Globus pallidus (tissue), 1 donor: ENCODE measurements around the gene PALD1.
A peak's percentile ranks its signal among the peaks of the same experiment; 100 is the strongest.

Experiments used
- DNase-seq: peaks from one replicate; pipeline ENCODE4 v3.0.0-alpha.2; 2015; ENCODE audit warnings: low spot score

PALD1 gene

DNA sequence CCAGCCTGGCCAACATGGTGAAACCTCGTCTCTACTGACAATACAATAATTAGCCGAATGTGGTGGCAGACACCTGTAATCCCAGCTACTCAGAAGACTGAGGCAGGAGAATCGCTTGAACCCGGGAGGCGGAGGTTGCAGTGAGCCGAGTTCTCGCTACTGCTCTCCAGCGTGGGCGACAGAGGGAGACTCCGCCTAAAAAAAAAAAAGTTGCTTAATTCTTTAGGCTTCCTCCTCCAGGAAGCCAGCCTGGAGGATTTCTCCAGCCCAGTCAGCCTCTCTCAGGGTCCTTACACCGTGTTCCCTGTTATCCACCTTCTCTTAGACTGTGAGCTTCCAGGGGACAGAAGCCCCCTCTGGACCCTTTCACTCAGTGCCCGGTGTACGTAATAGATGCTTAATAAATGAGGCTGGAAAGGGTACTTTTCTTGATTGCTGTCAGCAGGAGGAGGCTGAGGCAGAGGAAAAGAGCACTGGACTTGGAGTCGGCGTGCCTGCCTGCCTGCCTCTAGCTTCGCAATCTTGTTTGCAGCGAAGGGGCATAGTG is 20.7 kb upstream of the PALD1 start:
- no peak for DNase-seq

GRCh38 chr10:70458329-70459060 is 20.1 kb upstream of the PALD1 start:
- no peak for DNase-seq

DNA sequence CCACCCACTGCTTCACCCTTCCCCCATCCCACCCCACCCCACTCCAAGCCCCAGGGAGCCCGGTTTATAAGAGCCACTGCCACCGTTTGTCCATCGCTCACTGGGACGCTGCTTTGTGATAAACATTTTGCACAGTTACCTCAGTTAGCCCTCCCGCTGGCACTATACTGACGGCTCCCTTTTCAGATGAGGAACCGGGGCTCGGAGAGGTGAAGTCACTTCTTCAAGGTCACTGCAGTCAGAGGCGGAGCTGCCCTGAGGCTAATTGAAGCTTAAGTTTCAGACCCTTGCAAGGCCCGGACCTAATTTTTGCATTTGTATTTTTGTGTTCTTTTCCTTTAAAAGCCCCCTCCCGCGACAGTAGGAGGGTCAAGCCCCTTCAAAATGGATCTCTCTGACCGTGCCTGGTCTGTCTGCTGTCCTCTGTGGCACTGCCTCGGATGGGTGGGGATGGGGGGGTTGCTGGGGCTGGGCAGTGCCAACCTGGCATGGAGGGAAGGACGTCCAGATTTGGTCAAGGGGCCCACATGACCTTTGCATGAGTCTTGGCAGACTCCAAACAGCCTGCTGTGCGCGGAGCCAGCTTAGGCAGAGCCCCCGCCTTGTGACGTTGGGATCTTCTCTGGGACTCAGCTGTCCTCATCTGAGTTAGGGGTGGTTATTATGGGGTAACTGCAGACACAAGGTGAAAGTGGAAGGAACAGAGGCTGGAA is 19.4 kb upstream of the PALD1 start:
- DNase-seq, result no peak

DNA sequence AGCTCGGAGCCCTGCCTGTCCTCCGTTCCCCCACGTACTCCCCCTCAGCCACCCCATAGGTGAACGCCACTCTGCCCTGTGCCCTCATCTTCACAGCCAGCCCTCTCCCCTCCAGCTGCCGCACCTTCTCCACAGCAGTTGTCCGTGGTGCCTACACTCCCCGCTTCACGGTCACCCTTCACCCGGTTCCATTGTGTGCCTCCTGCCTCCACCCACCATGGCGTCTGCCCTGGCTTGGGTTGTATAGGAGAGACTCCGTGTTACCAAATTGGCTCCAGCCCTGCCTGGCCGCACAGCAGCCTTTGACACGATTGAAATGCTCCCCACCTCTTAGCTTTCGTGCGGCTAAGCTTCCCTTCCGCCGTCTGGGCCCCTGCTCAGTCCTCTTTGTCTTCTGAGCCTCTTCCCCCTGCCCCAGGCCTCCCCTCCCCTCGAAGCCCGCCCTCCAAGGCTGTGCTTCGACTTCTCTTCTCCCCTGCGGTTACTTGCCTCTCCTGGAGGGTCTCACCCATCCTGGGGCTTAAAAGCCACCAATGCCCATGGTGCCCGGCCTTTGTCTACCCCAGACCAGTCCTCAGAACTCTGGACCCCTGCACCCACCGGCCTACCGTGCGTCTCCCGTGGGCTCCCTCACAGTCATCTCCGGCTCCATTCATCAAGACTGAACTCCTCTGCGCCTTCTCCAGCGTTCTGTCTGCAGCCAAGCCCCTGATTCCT is 18.6 kb upstream of the PALD1 start:
- no peak for DNase-seq

GRCh38 chr10:70461397-70462348 is 16.9 kb upstream of the PALD1 start:
- DNase-seq, result no peak

DNA sequence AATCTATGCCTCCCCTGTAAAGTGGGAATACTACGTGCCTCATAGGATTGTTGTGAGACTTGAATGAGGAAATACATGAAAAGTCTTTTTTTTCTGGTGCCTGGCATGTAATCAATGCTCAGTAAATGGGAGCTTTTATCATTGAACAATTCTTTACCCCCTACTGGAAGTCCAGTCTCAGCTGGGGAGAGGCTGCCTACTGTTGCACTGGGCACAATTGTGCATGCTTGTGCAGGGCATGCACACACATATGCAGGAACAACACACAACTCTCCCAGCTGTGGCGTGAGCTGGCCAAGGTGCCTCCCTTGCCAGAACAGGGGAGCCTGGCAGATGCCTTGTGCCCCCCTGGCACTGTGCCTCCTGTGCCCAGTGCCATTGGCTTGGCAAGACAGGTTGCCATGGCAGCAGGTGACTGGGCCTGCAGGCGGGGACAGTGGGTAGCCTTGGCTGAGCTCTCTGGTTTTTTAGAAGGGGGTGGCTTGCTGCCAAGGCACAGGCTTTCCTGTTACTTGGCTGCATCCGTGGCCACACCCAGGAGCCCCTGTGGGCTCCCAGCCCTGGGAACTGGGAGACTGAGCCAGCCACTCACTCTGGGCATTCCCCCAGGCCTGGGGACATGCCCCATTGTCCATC is 16.1 kb upstream of the PALD1 start:
- DNase-seq, result peak; percentile 70

DNA sequence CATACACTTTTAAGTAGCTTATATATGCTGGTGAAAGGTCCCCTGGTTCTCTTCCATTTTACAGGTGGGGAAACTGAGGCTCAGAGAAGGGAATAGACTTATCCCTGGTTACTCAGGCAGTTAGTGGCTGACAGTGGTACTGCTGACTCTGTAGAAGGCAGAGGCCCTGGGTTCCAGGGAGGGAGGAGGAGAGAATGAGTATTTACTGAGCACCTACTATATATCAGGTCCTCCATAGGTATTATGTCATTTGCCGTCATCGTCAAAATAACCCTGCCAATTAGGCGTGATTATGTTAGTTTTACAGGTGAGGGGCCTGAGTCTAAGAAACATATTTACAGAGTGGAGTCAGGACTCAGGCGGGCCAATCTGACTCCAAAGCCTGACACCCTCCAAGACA is 13.3 kb upstream of the PALD1 start:
- DNase-seq, result no peak

- DNase-seq, result no peak
Observed at GRCh38 chr10:70465832-70466231, 12.7 kb upstream of the PALD1 start.

GRCh38 chr10:70466951-70467350 is 11.6 kb upstream of the PALD1 start:
- no peak for DNase-seq

GRCh38 chr10:70472799-70473454 is 5.6 kb upstream of the PALD1 start:
- DNase-seq, result no peak

DNA sequence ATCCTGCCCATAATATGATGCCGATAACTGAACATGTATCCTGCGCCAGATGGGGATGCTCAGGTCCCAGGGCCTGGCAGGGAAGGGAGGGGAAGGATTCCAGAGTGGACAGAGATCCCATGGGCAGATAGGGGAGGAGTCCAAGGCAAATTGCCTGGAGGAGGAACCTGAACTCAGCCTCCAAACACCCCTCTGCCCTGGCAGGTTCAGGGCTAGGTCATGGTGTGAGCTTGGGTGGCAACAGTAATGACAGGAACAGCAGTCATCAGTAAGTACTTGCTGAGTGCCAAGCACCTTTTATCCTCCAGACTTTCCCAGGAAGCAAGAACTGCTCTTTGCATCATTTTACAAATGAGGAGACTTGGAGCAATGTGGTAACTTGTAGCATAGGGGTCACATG is 3.8 kb upstream of the PALD1 start:
- DNase-seq, result no peak

- no peak for DNase-seq
Observed at GRCh38 chr10:70475661-70476060, 2.9 kb upstream of the PALD1 start.

GRCh38 chr10:70476249-70477035 is 2.1 kb upstream of the PALD1 start:
- no peak for DNase-seq

DNA sequence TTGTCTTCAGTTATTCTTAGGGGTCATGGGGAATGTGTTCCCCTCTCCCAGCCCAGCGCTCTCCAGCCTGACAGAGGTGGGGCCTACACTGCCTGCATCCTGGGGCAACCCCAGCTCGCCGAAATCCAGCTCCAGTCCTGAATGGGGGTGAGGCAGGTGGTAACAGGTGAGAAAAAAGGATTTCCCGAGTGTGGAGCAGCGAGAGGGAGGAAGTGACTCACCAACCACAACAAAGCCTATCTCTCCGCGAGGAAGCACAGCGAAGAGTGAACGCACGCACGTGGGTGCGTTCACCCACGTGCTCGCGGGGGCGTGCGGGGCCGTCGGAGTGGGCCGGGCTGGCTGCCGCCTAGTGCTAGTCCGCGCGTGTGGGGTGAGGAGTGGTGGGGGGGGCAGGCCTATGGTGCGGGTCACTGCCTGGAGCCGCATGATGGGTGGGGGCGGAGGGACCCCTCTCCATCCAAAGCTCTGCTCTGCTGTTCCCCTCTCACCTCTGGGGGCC is 855 bp upstream of the PALD1 start:
- no peak for DNase-seq

GRCh38 chr10:70479165-70479581 is 606 bp downstream of the PALD1 start:
- DNase-seq, result no peak

DNA sequence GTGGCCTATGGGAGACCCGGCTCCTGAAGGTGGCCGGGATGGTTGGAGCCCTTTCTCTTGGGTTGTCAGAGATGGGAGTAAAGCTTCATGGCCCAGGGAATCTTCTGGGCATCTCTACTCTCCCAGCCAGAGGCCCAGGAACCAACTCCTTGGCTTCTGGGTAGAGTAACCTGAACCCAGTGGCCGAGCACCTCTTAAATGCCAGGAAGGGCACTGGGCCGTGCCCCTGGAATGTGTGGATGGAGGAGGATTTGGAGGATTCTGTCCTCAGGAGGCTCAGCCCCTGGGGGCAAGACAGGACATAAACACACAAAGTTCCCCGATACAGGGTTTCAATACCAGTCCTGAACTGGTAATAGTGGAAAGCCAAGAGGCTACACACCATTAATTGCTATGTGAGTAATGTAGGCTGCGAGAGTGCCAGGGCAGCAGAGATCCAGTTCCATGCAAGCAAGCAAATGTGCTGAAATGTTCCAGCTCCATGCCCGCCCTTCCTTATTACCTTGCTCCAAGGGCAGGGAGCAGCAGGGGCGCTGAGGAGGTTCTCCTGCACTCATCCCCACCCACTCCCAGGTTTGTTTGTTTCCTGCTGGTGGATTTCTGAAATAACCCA is 1.2 kb downstream of the PALD1 start:
- DNase-seq, result no peak

GRCh38 chr10:70480239-70480861 is 1.8 kb downstream of the PALD1 start:
- DNase-seq, result no peak

DNA sequence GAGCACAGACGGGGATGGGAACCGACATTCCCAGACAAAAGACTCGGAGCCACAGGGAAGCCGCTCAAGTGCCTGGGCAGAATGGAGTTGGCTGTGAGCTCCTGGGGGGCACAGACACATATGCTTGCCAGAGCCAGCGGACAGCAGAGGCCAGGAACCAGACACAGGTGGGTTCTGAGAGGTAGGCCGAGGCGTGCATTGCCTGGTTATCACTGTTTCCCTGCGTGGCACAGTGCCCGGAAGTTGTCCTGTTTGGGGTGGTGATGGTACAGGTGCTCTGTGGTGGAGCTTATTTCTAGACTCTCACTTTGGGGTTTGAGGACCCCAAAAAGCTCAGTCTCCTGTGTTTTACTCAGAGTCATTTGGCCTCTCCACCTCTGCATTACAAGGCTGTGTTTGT is 2.5 kb downstream of the PALD1 start:
- no peak for DNase-seq
